ENCODE results near the gene FNDC3A. TPM values are rescaled to one million over a fixed set of nuclear protein-coding genes. Genes with fewer than 3 reads are reported as not detected.
"Not testable (repeated sequence)": the region's sequence is repeated elsewhere in the genome, so short reads cannot be mapped to it uniquely, and the experiment has no call there.

FNDC3A gene
- total and polyA plus RNA-seq, 2 experiments from 2014 or later, result 21.9 to 73.5 TPM

GRCh38 chr13:49112782-49113525 is 137.2 kb downstream of the FNDC3A start:
- Histone ChIP-seq H2AFZ (no peak overlapping the region), H3K4me2 (peak overlapping the region; percentile 75), H3K27ac (no peak overlapping the region), H3K79me2 (peaks cover 62% of the 10 kb centered on the region), H3K9me2 (replicated peaks; ENCODE audit: insufficient read depth) (no peaks in the 10 kb centered on the region), H3K27me3 (no peaks in the 10 kb centered on the region), H3K4me3 (no peak overlapping the region), H3K4me1 (ENCODE audit: insufficient read depth) (peaks cover 22% of the 10 kb centered on the region), H3K36me3 (replicated peaks; ENCODE audit: insufficient read depth, low read depth) (no peaks in the 10 kb centered on the region), H4K20me1 (ENCODE audit: insufficient read depth, poor library complexity, severe bottlenecking) (no peaks in the 10 kb centered on the region), H3K9me3 (ENCODE audit: low read depth) (no peaks in the 10 kb centered on the region)
- TF ChIP-seq EZH2phosphoT487 (IDR thresholded peaks at IDR 0.05; ENCODE audit: low read depth, severe bottlenecking, unreplicated experiment) (no peak), EZH2 (IDR thresholded peaks at IDR 0.05; ENCODE audit: borderline replicate concordance) (no peak)
- TF ChIP-seq, protein P1, sequence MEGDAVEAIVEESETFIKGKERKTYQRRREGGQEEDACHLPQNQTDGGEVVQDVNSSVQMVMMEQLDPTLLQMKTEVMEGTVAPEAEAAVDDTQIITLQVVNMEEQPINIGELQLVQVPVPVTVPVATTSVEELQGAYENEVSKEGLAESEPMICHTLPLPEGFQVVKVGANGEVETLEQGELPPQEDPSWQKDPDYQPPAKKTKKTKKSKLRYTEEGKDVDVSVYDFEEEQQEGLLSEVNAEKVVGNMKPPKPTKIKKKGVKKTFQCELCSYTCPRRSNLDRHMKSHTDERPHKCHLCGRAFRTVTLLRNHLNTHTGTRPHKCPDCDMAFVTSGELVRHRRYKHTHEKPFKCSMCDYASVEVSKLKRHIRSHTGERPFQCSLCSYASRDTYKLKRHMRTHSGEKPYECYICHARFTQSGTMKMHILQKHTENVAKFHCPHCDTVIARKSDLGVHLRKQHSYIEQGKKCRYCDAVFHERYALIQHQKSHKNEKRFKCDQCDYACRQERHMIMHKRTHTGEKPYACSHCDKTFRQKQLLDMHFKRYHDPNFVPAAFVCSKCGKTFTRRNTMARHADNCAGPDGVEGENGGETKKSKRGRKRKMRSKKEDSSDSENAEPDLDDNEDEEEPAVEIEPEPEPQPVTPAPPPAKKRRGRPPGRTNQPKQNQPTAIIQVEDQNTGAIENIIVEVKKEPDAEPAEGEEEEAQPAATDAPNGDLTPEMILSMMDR (IDR thresholded peaks at IDR 0.05; ENCODE audit: poor library complexity), result no peak
- no peak for DNase-seq (ENCODE audit: low spot score)
- WGBS (ENCODE audit: low lambda C conversion rate, missing lambda C conversion rate), result 54% methylated on average over 4 of the region's 5 CpGs

DNA sequence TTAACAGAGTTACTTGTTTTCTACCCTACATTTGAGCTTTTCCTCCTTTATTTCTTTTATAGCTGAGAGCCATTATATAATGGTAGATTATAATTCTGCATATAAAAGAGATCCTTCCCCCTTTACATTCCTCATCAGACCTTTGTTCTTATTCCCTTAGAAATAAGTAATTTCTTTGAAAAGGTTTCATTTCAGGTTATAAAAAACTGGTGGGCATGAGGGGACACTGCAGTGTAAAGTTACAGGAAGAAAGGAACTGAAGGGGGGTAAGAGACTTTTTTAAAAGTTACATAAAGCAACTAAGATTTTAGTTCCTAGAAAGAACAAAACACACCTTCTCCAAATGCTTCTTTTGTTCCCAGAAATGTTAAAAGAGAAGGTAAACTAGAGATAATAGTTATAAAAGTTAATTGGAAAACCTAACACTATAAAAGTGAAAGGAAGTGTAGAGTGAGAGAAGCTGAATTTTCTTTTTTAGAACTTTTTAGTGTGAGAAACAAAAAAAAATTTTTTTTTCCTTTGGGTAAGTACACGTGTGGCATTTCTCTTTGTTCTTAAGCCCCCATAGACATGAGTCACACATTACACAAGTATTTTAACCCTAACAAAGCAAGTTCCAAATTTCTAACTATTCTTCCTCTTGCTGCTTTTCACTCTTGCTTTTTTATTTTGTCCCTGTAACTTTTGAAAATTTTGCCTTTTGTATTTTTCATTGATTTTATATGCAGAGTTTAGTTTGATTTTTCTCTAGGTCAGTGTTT is 138.0 kb downstream of the FNDC3A start:
- Histone ChIP-seq H4K20me1 (ENCODE audit: insufficient read depth, poor library complexity, severe bottlenecking) (no peaks in the 10 kb centered on the region), H3K27me3 (no peaks in the 10 kb centered on the region), H3K36me3 (replicated peaks; ENCODE audit: insufficient read depth, low read depth) (no peaks in the 10 kb centered on the region), H3K79me2 (peaks cover 62% of the 10 kb centered on the region), H3K4me3 (no peak overlapping the region), H2AFZ (no peak overlapping the region), H3K27ac (peak overlapping the region; percentile 46), H3K4me2 (peak overlapping the region; percentile 75), H3K9me3 (ENCODE audit: low read depth) (no peaks in the 10 kb centered on the region), H3K9me2 (replicated peaks; ENCODE audit: insufficient read depth) (no peaks in the 10 kb centered on the region), H3K4me1 (ENCODE audit: insufficient read depth) (peaks cover 22% of the 10 kb centered on the region)
- no peak for DNase-seq (ENCODE audit: low spot score)
- 13% methylated on average over 1 of the region's 1 CpG for WGBS (ENCODE audit: low lambda C conversion rate, missing lambda C conversion rate)
- TF ChIP-seq, protein P1 (IDR thresholded peaks at IDR 0.05; ENCODE audit: poor library complexity), result no peak
- TF ChIP-seq EZH2 (IDR thresholded peaks at IDR 0.05; ENCODE audit: borderline replicate concordance) (no peak), EZH2phosphoT487 (IDR thresholded peaks at IDR 0.05; ENCODE audit: low read depth, severe bottlenecking, unreplicated experiment) (no peak)

DNA sequence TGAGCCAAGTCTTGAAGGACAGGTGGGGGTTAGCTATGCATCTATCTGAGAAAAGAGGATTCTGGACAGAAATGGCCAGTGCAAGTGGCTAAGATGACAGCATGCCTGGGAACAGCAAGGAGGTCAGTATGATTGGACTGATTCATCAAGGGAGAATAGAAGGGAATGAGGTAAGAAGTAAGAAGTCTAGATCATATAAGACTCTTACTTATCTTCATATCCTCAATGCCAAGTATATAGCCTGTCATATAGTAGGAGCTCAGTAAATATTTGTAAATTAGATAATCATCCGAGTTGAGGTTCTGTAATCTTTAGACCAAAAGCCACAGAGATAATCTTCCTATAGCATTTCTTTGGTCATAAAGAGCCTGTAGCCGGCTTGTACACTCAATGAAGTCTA is 141.2 kb downstream of the FNDC3A start:
- TF ChIP-seq, protein P1 (IDR thresholded peaks at IDR 0.05; ENCODE audit: poor library complexity), result no peak
- no peak for TF ChIP-seq EZH2 (IDR thresholded peaks at IDR 0.05; ENCODE audit: borderline replicate concordance)
- no peak for TF ChIP-seq EZH2phosphoT487 (IDR thresholded peaks at IDR 0.05; ENCODE audit: low read depth, severe bottlenecking, unreplicated experiment)
- Histone ChIP-seq H3K4me2 (no peak overlapping the region), H3K27me3 (no peaks in the 10 kb centered on the region), H3K9me2 (replicated peaks; ENCODE audit: insufficient read depth) (no peaks in the 10 kb centered on the region), H3K4me1 (ENCODE audit: insufficient read depth) (peaks cover 17% of the 10 kb centered on the region), H3K4me3 (no peak overlapping the region), H3K27ac (no peak overlapping the region), H4K20me1 (ENCODE audit: insufficient read depth, poor library complexity, severe bottlenecking) (no peaks in the 10 kb centered on the region), H3K36me3 (replicated peaks; ENCODE audit: insufficient read depth, low read depth) (peaks cover 2% of the 10 kb centered on the region), H3K9me3 (ENCODE audit: low read depth) (no peaks in the 10 kb centered on the region), H2AFZ (no peak overlapping the region), H3K79me2 (peaks cover 69% of the 10 kb centered on the region)
- WGBS (ENCODE audit: low lambda C conversion rate, missing lambda C conversion rate), result 67% methylated on average over 2 of the region's 2 CpGs
- no peak for DNase-seq (ENCODE audit: low spot score)

GRCh38 chr13:49118455-49118854 is 142.7 kb downstream of the FNDC3A start:
- not testable (repeated sequence) for H3K4me3 ChIP-seq; H3K27ac ChIP-seq; H3K4me2 ChIP-seq; H3K36me3 ChIP-seq (replicated peaks; ENCODE audit: insufficient read depth, low read depth); H3K4me1 ChIP-seq (ENCODE audit: insufficient read depth); H3K27me3 ChIP-seq; H4K20me1 ChIP-seq (ENCODE audit: insufficient read depth, poor library complexity, severe bottlenecking); H2AFZ ChIP-seq; H3K9me2 ChIP-seq (replicated peaks; ENCODE audit: insufficient read depth); H3K9me3 ChIP-seq (ENCODE audit: low read depth)
- DNase-seq (ENCODE audit: low spot score), result peak; percentile 57
- peaks cover 63% of the 10 kb centered on the region for H3K79me2 ChIP-seq
- WGBS (ENCODE audit: low lambda C conversion rate, missing lambda C conversion rate), result 81% methylated on average over 6 of the region's 6 CpGs

Measured in hepatocyte (in vitro differentiated cells).